ENCODE results near the gene PON3.

DNA sequence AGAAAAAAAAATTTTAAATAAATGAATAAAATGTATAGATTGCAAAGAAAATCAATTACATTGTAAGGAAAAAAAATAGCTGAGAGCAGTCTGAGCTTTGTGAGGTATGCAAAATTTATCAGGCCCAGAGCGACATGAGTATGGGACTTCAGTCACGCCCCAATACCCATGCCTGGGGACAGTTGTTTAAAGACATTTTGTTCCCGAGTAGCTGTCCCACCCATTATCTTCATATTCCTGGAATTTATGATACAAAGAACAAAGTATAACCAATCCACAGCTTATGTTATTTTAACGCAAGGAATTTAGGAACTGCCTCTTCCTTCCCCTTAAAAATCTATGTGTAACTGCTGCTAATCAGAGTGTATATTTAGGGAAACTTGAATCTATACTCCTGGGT, 40.2 kb upstream of the PON3 start:
- TF ChIP-seq PCBP1 (IDR thresholded peaks at IDR 0.05; ENCODE audit: borderline replicate concordance, low read depth, low read length) (no peak), KLF9 (CRISPR knock-in tag; IDR thresholded peaks at IDR 0.05; ENCODE audit: low read depth) (no peak), ZNF121 (CRISPR knock-in tag; IDR thresholded peaks at IDR 0.05) (no peak), NR2C2 (CRISPR knock-in tag; IDR thresholded peaks at IDR 0.05; ENCODE audit: borderline replicate concordance) (no peak), POLR2A (IDR thresholded peaks at IDR 0.05; ENCODE audit: insufficient read depth in 1 of 2, low read depth in 2 of 2, low read length in 2 of 2) (no peak), RARG (CRISPR knock-in tag; IDR thresholded peaks at IDR 0.05; ENCODE audit: low read depth) (no peak), SKI (IDR thresholded peaks at IDR 0.05; ENCODE audit: partially characterized antibody) (no peak)
- TF ChIP-seq, protein P1, sequence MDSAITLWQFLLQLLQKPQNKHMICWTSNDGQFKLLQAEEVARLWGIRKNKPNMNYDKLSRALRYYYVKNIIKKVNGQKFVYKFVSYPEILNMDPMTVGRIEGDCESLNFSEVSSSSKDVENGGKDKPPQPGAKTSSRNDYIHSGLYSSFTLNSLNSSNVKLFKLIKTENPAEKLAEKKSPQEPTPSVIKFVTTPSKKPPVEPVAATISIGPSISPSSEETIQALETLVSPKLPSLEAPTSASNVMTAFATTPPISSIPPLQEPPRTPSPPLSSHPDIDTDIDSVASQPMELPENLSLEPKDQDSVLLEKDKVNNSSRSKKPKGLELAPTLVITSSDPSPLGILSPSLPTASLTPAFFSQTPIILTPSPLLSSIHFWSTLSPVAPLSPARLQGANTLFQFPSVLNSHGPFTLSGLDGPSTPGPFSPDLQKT (CRISPR knock-in tag; IDR thresholded peaks at IDR 0.05; ENCODE audit: borderline replicate concordance): no peak
- TF ChIP-seq, protein P2, sequence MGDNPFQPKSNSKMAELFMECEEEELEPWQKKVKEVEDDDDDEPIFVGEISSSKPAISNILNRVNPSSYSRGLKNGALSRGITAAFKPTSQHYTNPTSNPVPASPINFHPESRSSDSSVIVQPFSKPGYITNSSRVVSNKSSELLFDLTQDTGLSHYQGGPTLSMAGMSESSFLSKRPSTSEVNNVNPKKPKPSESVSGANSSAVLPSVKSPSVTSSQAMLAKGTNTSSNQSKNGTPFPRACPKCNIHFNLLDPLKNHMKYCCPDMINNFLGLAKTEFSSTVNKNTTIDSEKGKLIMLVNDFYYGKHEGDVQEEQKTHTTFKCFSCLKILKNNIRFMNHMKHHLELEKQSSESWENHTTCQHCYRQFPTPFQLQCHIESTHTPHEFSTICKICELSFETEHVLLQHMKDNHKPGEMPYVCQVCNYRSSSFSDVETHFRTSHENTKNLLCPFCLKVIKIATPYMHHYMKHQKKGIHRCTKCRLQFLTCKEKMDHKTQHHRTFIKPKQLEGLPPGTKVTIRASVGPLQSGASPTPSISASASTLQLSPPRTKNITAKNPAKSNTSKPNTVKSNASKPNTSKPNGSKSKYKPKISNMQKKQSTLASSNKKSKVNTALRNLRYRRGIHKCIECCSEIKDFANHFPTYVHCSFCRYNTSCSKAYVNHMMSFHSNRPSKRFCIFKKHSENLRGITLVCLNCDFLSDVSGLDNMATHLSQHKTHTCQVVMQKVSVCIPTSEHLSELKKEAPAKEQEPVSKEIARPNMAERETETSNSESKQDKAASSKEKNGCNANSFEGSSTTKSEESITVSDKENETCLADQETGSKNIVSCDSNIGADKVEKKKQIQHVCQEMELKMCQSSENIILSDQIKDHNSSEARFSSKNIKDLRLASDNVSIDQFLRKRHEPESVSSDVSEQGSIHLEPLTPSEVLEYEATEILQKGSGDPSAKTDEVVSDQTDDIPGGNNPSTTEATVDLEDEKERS (CRISPR knock-in tag; IDR thresholded peaks at IDR 0.05): no peak
- TF ChIP-seq, protein P3, sequence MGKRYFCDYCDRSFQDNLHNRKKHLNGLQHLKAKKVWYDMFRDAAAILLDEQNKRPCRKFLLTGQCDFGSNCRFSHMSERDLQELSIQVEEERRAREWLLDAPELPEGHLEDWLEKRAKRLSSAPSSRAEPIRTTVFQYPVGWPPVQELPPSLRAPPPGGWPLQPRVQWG (CRISPR knock-in tag; IDR thresholded peaks at IDR 0.05; ENCODE audit: borderline replicate concordance, low read depth): no peak

Measured in HepG2 (cell line).